ENCODE measurements around the gene TNS2. TPM values are rescaled to one million over a fixed set of nuclear protein-coding genes. Genes with fewer than 3 reads are reported as not detected.

Gene TNS2
- total RNA-seq, 1 experiment from 2014 or later, result 13.1 TPM

- Histone ChIP-seq H3K4me1 (ENCODE audit: insufficient read depth, low read length) (peaks cover 26% of the 10 kb centered on the region), H3F3A (ENCODE audit: low read length, unreplicated experiment) (no peaks in the 10 kb centered on the region), H3K27me3 (ENCODE audit: low read length) (no peaks in the 10 kb centered on the region), H3K9ac (ENCODE audit: low read length) (no peak overlapping the region), H3K9me2 (replicated peaks; ENCODE audit: low read length) (no peaks in the 10 kb centered on the region), H3K27ac (ENCODE audit: low read length) (no peak overlapping the region), H3K9me3 (ENCODE audit: low read length) (no peaks in the 10 kb centered on the region), H4K20me1 (ENCODE audit: low read length) (no peaks in the 10 kb centered on the region), H2AFZ (ENCODE audit: low read length) (peak overlapping the region; percentile 31; the same call in 1 of the 2 replicates), H3K79me2 (ENCODE audit: low read length) (no peaks in the 10 kb centered on the region), H3K4me2 (ENCODE audit: low read length) (peak overlapping the region; percentile 49), H3K4me3 (ENCODE audit: low read length) (no peak overlapping the region), H3K36me3 (ENCODE audit: low read depth, low read length) (peaks cover 4% of the 10 kb centered on the region; the same call in 1 of the 2 replicates)
- CTCF ChIA-PET, result interaction anchor here (0.6 to 2.1 kb wide), 11 partner anchors 12 to 107 kb away, joined by 3 to 37 read pairs (median 5); partner anchors contain the start of genes EIF4B, SOAT2, SPRYD3 and TNS2
- DNase-seq, result peak; percentile 81
- ATAC-seq, result peak; percentile 53
- intact Hi-C loops (cut with micrococcal nuclease), result loop anchor here (1.0 to 10.0 kb wide), 2 partner anchors 33 to 109 kb away; no protein-coding TSS in a partner anchor
- TF ChIP-seq EZH2 (IDR thresholded peaks at IDR 0.05; ENCODE audit: low read length, unreplicated experiment), result no peak
- TF ChIP-seq CTCF (conservative IDR thresholded peaks at IDR 0.05; ENCODE audit: low read depth, low read length), result peak; percentile 89
- BruUV-seq (replicated peaks), result no TSS peak
- POLR2A ChIA-PET (ENCODE audit: unreplicated experiment), result interaction anchor here (0.5 to 1.3 kb wide), 3 partner anchors 13 to 42 kb away, joined by 3 to 5 read pairs (median 4); partner anchors contain the start of gene SPRYD3
Measured at GRCh38 chr12:53065975-53066931, 16.4 kb downstream of the TNS2 start.

GRCh38 chr12:53067074-53067992 lies 17.5 kb downstream of the TNS2 start:
- CTCF ChIA-PET, result interaction anchor here (2.1 kb wide), 1 partner anchor 32 kb away, joined by 37 read pairs; no protein-coding TSS in a partner anchor

More at GRCh38 chr12:53067074-53067992, 17.5 kb downstream of the TNS2 start:
- H2AFZ ChIP-seq (ENCODE audit: low read length), result no peak overlapping the region
- no peaks in the 10 kb centered on the region for H3F3A ChIP-seq (ENCODE audit: low read length, unreplicated experiment)
- no peaks in the 10 kb centered on the region for H3K27me3 ChIP-seq (ENCODE audit: low read length)
- H3K79me2 ChIP-seq (ENCODE audit: low read length), result no peaks in the 10 kb centered on the region
- no peak overlapping the region for H3K4me3 ChIP-seq (ENCODE audit: low read length)
- no peak overlapping the region for H3K4me2 ChIP-seq (ENCODE audit: low read length)
- no peak overlapping the region for H3K27ac ChIP-seq (ENCODE audit: low read length)
- H4K20me1 ChIP-seq (ENCODE audit: low read length), result no peaks in the 10 kb centered on the region
- peaks cover 4% of the 10 kb centered on the region; the same call in 1 of the 2 replicates for H3K36me3 ChIP-seq (ENCODE audit: low read depth, low read length)
- TF ChIP-seq CTCF (conservative IDR thresholded peaks at IDR 0.05; ENCODE audit: low read depth, low read length) (no peak), EZH2 (IDR thresholded peaks at IDR 0.05; ENCODE audit: low read length, unreplicated experiment) (no peak), EZH2phosphoT487 (IDR thresholded peaks at IDR 0.05; ENCODE audit: borderline replicate concordance, low read length) (no peak)
- ATAC-seq, result no peak
- POLR2A ChIA-PET (ENCODE audit: unreplicated experiment), result no interaction called here
- DNase-seq, result no peak
- H3K9me2 ChIP-seq (replicated peaks; ENCODE audit: low read length), result no peaks in the 10 kb centered on the region
- H3K9me3 ChIP-seq (ENCODE audit: low read length), result no peaks in the 10 kb centered on the region
- no TSS peak for BruUV-seq (replicated peaks)
- H3K9ac ChIP-seq (ENCODE audit: low read length), result no peak overlapping the region
- intact Hi-C loops (cut with micrococcal nuclease), result loop anchor here (10.0 kb wide), 1 partner anchor 107 kb away; no protein-coding TSS in a partner anchor
- H3K4me1 ChIP-seq (ENCODE audit: insufficient read depth, low read length), result peaks cover 17% of the 10 kb centered on the region

Measured in PC-3 (cell line).